OCI-M2 (cell line): ENCODE data around the gene OGDHL.
"Not testable (repeated sequence)": the region's sequence is repeated elsewhere in the genome, so short reads cannot be mapped to it uniquely, and the experiment has no call there.

ENCODE experiments used
- DNase-seq: peaks from one replicate; lab custom pipeline; 2025; ENCODE audit not compliant: unreplicated experiment; lab: John Stamatoyannopoulos, UW

Gene OGDHL

DNA sequence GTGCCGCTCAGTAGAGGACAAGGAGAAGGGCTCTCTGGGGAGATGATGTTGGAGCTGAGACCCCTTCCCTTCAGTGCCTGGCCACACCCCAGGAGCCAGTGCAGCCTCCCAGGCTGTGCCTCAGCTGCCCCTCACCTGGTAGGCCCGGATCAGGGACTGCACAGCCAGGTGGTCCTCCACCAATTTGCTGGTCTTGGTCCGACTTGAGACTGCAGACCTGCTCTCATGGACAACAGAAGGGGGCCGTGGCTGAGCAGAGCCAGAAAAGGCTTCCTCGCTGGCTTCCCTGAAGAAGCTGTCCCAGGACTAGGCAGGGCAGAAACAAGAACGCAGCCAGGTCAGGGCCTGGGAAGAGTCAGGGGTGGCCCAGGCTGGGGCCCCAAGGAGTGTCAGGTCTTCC is 5.5 kb downstream of the OGDHL start:
- no peak for DNase-seq

- DNase-seq, result no peak
Observed at GRCh38 chr10:49756031-49756430, 6.1 kb downstream of the OGDHL start.

- DNase-seq, result not testable (repeated sequence)
Observed at GRCh38 chr10:49754951-49755350, 7.2 kb downstream of the OGDHL start.

DNA sequence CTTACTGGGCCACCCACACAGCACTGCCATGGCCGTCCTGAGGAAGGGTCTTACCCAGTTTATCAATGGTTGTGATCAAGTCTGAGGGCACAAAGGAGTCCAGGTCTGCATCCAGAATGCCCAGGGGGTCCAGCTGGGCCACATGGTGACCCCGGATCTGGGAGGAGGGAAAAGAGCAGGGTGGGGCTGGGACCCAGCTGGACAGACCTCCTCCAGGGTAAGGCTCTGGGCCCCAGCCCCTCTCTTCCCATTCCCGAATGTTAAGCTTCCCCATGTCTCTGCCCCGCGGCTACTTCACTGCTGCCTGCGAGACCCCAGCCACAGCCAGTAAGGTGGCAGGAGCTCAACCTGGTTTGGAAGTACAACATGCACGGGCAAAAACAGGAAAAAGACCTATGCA is 9.5 kb downstream of the OGDHL start:
- no peak for DNase-seq

GRCh38 chr10:49751636-49752510 is 10.2 kb downstream of the OGDHL start:
- no peak for DNase-seq

- DNase-seq, result no peak
Observed at GRCh38 chr10:49751216-49751615, 10.9 kb downstream of the OGDHL start.

DNA sequence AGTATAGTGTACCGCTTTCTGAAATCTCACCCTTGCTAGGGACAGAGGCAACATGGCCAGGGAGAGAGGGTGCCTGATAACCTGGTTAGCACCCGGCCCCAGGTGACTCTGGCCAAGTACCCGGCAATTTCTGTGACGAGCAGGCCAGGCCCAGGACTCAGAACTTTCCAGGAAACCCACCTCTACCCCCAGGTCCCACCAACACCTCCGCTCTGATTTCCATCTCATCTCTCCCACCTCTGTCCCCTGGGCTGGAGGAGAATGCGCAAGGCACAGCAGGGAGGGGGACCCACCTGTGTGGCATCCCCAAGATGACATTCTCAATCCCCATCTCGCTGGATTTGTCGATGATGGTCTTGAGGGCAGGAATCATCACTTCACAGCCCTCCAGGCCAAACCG is 11.6 kb downstream of the OGDHL start:
- no peak for DNase-seq

DNA sequence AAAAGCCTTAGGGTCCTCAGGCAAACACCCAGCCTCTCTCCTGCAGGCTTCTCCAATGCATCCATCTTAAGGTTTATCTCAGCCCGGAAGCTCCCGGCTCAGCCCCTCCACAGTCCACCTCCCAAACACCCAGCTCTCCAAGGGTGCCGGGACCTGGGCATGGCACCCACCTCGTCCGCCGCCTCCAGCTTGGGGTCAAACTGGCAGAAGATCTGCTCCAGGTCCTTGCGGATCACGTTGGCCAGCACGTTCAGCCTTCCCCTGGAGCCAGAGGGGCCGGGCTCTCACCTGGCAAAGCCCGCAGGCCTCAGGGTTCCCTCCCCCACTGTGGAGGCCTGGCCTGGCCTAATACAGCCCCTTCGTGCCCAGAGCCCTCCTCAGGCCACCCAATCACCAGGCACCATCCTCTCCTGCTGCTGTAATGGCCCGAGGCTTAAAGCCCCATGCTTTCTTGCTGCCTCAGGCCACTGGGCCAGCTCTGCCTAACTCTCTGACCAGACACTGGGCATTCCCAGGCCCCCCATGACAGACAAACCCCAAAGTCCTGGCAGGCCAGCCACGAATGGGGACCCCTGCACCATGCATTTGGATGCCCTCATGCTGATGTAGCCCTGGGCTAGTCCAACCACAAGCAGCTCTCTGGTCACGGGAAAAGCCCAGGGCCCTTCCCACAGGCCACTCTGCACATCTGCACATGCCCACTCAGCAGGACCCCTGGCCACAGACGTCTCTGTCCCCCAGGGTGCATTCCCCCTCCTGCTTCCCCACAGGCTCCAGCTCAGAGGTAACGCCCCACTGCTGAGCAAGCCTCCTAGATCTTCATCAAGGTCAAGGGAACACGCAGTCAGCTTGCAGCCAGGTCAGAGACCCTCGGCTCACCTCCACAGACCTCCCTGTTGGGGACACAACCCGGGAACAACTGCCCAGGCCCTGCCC is 12.3 kb downstream of the OGDHL start:
- DNase-seq, result no peak

- no peak for DNase-seq
Observed at GRCh38 chr10:49749144-49749543, 13.0 kb downstream of the OGDHL start.

DNA sequence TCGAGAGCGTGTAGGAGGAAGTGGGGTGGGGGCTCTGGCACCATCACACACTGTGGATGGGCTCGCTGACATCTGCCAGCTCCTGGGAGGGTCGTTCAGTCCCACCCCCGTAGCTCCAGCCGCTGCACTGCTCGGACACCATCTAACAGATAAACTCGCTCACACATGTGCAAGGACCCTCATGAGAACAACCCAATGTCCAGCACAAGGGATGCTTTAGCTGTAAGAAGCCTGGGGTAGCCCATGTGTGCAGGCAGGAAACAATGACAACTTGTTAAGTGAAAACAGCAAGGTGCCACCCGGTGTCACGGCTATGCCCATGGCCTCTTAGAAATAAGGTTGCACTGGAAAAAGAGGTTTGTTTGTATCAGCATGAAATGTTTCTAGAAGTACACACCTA is 14.1 kb downstream of the OGDHL start:
- DNase-seq, result no peak

DNA sequence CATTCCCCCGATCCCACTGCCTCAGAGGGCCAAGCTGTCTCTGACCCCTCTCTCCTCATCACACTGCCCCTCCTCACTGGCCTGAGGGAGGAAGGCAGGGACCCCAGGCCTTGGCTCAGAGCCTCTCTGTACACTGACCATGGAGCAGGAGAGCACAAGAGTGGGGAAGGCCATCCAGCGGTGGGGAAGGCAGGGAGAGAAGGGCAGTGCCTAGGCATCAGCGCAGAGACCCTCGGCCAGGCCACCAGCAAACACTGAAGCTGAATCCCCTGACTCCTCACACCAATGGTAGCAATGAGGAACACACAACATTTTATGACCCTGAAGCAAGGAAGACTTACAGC is 14.8 kb downstream of the OGDHL start:
- no peak for DNase-seq

- no peak for DNase-seq
Observed at GRCh38 chr10:49746626-49747302, 15.4 kb downstream of the OGDHL start.

- no peak for DNase-seq
Observed at GRCh38 chr10:49745756-49746155, 16.4 kb downstream of the OGDHL start.

DNA sequence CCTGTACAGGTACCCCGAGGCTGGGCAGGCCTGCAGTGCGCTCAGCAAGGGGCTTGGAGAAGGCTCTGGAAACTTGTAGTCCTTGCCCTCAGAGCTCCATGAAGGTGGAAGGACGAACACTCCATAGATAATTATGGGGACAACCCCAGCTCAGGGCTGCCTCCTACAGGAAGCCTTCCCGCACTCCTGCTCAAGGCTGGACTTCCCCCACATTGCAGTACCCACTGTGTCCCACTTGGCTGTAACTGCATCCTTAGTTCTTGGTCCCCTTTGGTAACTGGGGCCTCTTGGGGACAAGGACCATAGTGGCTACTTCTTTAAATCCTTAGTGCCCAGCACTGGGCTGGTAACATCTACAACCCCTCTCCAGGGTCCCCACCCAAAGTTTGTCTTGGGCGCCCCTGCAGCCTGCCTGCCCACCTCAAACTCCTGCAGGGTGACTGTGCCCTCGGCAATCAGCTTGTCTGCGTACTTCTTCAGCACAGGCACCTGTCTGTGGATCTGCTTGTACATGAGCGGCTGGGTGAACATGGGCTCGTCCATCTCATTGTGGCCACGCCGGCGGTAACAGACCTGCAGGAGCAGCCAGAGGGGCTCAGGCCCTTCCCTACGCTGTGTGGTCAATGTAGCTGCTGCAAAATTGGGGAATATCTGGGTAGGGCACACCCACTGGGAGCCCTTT is 17.1 kb downstream of the OGDHL start:
- DNase-seq, result no peak

DNA sequence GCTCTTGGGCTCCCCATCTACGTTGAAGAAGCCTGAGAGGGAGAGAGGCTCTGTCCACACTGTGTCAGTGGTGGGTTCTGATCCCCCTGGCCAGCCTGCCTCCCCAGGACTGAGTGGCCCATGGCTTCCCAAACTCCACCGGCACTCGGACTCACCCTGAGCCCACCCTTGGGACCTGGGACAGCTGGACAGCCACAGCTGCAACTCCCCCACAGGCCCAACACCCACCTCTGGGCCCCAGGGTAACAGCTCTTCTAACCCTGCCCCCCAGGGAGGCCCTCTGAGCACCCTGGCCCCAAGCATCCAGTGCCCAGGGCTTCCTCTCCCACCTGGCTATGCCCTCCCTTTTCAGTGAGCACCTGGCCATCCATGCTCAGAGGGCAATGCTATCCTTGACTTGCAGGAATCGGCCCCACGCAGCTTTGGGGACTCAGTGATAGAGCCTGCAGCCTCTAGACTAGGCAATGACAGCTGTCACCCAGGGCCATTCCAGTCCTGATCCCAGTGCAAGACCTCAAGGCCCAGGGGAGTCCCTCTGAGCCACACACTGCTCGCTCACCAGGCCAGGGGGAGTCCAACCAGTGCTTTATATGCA is 17.9 kb downstream of the OGDHL start:
- DNase-seq, result no peak

GRCh38 chr10:49743464-49744075 is 18.6 kb downstream of the OGDHL start:
- no peak for DNase-seq

GRCh38 chr10:49742683-49743463 is 19.2 kb downstream of the OGDHL start:
- no peak for DNase-seq

DNA sequence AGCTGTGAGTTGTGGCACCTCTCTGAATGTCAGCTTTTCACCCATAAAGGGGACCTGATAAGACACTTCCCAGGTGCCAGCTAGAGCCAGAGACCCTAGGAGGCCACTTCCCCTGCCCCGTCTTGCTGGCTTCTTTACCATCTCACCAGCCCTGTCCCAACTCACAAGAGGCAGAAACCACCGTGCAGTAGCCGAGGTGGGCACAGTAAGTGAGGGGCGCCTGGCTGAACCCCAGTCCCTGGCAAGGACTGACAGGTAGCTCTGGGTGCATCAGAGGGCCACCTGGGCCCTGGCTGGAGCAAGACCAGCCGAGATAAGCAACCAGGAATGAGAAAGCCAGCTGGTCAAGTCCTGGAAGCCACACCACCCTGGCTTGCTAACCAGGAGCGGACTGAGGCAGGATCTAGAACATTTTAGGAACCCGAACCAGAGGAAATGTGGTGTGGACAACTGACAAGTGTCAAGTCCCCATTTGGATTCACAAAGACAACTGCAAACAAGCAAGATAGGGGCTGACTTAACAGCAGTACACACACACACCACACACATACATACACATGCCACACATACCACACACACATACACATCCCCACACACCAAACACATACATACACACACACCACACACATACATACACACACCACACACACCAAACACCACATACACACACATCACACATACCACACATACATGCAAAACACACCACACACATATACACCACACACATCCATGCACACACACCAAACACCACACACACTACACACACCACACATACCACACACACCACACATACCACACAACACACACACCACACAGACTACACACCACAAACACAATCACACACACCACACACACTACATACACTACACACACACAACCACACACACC is 20.8 kb downstream of the OGDHL start:
- DNase-seq, result no peak
